ENCODE results near the gene ZNF473.

The ZNF473 gene

GRCh38 chr19:50025794-50026549 is at the start of gene ZNF473:
TSS of gene ZNF473 (plus strand) at chr19:50026005. CDS start at chr19:50031083, 5,078 bp downstream.
- peak; percentile 91 to 92 for DNase-seq (ENCODE audit: low read depth in 2 of 2)

DNA sequence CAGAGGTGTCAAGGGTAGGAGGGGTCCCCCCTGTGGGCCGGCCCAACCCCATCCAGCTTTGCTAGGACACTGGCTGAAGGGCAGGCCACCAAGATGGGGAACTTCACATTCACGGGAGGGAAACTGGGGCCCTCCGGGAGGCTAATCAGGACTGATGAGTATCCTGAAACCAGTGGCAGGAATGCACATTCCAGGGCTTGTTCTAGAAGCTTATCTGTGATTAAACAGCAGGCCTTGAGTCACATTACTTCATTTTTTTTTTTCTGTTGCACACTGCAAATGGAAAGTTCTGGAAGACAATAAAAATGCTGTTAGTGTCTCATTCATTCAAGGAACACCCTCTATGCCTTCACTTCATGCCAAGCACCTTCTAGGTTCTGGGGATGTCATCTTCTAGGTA is 49.3 kb upstream of the ZNF473 start:
- DNase-seq (ENCODE audit: low read depth in 2 of 2) = no peak

GRCh38 chr19:49977076-49977475 is 48.7 kb upstream of the ZNF473 start:
- DNase-seq (ENCODE audit: low read depth in 2 of 2) = no peak

- DNase-seq (ENCODE audit: low read depth in 2 of 2) = no peak
These were observed 47.9 kb upstream of the ZNF473 start for GRCh38 chr19:49977881-49978280.

DNA sequence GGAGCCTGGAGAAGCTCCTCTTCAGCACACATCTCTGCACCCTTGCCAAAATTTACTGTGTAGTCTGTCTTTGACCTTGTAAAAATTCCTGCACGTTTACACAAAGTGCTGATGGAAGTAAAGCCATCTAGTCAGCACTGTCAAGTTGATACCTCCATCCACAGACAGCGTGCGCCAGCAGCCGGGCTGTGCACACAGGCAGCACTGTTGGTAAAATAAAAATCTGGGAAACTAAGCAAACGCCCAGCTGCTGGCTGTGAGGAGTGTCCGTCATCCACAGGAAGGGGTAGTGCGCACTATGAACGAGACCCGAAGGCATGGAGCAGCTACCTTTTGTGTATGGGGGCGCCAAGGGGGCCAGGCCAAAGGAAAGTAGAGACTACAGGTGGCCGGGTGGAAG is 47.5 kb upstream of the ZNF473 start:
- DNase-seq (ENCODE audit: low read depth in 2 of 2) = no peak

DNA sequence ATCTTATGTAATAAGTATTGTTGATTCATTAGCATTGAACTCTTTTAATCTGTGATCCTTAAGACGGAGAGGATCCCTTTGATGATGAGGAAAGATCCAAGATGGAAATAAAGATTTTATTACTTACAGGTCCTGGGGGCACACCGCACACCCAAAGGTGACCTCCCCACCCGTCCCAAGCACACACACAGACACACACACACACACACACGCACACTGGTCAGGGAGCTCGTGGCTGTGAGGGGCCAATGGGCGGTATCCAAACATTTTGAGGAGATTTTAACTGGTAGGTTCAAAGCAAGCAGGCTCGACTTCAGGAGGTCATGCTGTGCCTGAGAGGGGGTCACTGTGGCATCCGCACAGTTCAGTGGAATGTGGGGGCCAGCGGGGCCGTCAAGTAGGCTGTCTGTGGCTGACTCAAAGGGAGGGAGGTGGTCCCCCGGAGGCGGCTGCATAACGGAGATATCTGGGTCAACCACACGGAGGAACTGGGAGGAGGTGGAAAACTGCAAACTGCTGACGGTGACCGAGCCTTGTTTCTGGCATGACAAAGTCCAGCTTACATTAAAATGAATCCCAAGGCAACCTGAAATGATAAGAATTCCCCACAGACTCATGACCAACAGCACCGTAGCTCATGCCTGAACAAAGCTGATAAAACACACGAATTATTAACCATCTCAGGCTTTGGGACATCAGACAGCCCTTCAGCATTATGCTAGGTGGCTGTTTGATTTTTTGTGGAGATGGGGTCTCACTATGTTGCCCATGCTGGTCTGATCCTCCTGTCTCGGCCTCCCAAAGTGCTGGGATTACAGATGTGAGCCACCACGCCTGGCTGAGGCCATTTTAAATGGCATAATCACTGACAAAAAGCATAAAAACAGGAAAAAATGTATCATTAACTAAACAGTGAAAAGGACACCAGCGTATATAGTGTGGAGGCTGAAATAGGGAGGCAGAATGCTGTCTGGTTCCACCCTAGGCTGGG is 43.9 kb upstream of the ZNF473 start:
- DNase-seq (ENCODE audit: low read depth in 2 of 2) = no peak

DNA sequence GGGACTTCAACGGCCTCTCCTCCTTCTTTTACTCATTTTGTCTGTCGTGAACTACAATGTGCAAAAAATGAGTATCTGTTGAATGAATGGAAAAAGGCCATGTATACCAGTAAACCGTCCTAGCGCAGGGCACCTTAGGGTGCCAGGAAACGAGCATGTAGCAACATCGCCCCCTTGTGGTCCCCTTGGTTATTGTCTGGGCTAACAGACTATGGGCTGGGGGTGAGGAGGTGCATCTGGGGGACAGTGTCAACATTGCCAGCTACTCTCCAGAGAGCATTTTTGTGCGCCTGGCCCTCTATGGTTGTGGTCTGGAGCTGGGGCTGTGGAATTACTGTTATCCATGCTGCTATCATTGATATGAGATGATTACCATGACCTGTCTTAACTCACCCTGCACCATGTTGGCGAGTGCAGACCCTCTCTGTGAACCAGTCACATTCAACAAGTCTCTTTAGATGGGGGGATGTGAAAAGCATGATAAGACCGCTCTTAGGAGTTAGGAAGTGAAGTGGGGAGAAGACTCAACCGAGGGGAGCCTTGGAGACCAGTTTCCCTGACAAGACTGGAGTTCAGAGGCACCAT is 42.1 kb upstream of the ZNF473 start:
- no peak for DNase-seq (ENCODE audit: low read depth in 2 of 2)

GRCh38 chr19:49984491-49984890 is 41.3 kb upstream of the ZNF473 start:
- DNase-seq (ENCODE audit: low read depth in 2 of 2) = no peak

- no peak for DNase-seq (ENCODE audit: low read depth in 2 of 2)
These were observed 39.9 kb upstream of the ZNF473 start for GRCh38 chr19:49985871-49986270.

- no peak for DNase-seq (ENCODE audit: low read depth in 2 of 2)
These were observed 39.5 kb upstream of the ZNF473 start for GRCh38 chr19:49986354-49986753.

DNA sequence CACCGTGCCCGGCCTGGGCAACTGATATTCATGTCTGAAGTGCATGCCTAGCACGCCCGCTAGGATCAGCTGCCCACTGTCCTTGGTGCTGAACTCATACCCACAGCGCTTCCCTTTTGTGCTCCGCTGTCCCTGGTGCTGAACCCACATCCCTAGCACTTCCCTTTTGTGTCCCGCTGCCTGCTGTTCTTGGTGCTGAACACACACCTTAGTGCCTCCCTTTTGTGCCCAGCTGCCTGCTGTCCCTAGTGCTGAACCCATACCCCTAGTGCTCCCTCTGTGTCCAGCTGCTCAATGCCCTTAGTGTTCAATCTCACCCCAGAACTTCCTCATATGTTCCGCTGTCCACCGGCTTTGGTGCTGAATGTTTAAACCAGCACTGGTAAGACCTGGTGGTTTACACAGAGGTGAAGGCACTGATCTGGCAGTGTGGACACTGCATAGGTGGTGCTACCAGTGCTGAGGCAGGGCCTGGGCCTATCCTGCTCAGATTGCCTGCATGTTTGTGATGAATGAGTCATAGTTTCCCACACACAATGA is 38.6 kb upstream of the ZNF473 start:
- peak; percentile 78 to 80 for DNase-seq (ENCODE audit: low read depth in 2 of 2)

DNA sequence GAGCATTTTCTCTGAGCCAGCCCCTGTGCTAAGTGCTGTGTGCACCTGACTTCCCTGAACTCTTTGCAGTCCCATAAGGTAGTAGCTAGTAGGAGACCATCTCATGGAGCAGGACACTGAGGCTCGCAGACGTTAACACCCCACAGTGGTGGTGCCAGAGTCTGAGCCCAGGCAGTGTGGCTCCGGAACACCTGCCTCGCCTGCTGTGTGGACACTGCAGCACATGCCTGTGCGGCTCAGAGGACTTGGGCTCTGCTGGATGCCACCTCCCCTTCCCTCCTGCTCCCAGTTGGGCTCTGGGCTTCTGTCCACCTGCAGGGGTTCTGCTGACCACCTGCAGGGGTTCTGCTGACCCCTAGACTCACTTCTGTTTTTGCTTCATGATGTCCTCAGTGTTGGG is 37.8 kb upstream of the ZNF473 start:
- no peak for DNase-seq (ENCODE audit: low read depth in 2 of 2)

DNA sequence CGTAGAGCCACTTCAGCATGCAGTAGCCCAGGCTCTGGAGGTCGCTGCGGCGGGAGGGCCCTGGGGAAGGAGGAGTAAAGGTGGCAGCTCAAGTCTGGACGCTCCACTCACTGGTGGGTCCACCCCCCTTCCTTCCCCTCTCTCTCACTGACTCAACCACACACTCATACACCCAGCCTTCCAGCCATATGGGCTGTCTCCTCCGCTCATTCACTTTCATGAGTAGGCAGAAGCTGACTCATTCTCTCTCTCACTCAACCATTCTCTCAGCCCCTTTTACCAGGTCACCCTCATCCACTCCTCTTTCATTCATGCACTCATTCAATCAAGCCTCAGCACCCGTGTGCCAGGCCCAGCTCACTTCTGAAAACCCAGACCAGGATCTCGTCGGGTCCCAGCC is 37.4 kb upstream of the ZNF473 start:
- DNase-seq (ENCODE audit: low read depth in 2 of 2) = no peak

- no peak for DNase-seq (ENCODE audit: low read depth in 2 of 2)
These were observed 28.1 kb upstream of the ZNF473 start for GRCh38 chr19:49997709-49998108.

- DNase-seq (ENCODE audit: low read depth in 2 of 2) = no peak
These were observed 26.3 kb upstream of the ZNF473 start for GRCh38 chr19:49999371-50000010.

DNA sequence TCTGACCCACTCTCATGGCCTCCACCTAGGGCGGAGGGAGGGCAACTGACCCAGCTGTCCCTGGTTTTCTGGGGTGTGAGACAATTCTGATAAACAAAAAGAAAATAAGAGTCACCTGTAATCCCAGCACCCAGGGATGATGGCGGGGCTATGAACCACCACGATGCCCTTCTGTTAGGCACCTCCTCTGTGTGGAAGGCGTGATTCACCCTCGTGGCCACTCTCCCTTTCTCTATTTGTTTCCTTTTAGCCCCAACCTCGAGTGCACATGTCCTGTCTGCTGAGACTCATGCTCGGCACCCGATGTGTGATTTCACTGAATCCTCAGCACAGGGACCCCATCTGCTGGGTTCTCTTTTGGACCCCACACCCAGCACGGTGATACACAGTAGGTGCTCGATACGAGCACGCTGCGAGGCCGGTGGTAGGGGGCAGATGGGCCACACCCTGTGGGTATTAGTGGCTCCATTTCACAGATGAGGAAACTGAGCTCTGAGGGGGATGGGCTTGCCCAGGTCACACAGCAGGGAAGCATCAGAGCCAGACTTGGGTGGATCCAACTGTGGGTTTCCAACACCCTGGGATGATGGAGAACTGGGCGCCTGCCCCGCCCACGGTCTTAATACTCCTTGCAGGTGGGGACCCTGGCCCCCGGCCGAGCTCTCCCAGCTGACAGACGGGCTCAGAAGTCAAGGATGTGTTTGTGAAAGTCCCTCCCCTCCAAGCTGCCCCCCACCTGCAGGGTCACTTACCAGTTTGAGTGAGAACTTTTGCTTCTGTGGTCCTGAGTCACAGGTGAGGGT is 25.6 kb upstream of the ZNF473 start:
- no peak for DNase-seq (ENCODE audit: low read depth in 2 of 2)

GRCh38 chr19:50000841-50001557 is 24.8 kb upstream of the ZNF473 start:
- no peak for DNase-seq (ENCODE audit: low read depth in 2 of 2)

- DNase-seq (ENCODE audit: low read depth in 2 of 2) = no peak
These were observed 24.0 kb upstream of the ZNF473 start for GRCh38 chr19:50001775-50002174.

GRCh38 chr19:50002386-50002960 is 23.3 kb upstream of the ZNF473 start:
- no peak for DNase-seq (ENCODE audit: low read depth in 2 of 2)
